Measurements from ENCODE around the gene DHH. TPM values are rescaled to one million over a fixed set of nuclear protein-coding genes. Genes with fewer than 3 reads are reported as not detected.
A peak's percentile ranks its signal among the peaks of the same experiment; 100 is the strongest.

DHH gene
- total RNA-seq, 1 donor from 2014 or later, result 0.56 TPM

GRCh38 chr12:49061157-49061650 lies 33.4 kb downstream of the DHH start:
- Mint-ChIP-seq H3K36me3 (peaks cover 5% of the 10 kb centered on the region), H3K4me1 (ENCODE audit: unreplicated experiment) (peaks cover 32% of the 10 kb centered on the region), H3K4me3 (peak overlapping the region; percentile 96), H3K27me3 (no peaks in the 10 kb centered on the region), H3K27ac (peak overlapping the region; percentile 96), H3K9me3 (no peaks in the 10 kb centered on the region)
- no peak for TF ChIP-seq CTCF (conservative IDR thresholded peaks at IDR 0.05)
- DNase-seq (ENCODE audit: extremely low spot score, unreplicated experiment), result no peak

GRCh38 chr12:49060237-49061156 lies 34.1 kb downstream of the DHH start, which contains the start of gene KMT2D:
KMT2D (minus strand) TSS chr12:49060794; CDS start chr12:49055324, 5,470 bp downstream.
- peaks cover 39% of the 10 kb centered on the region for H3K4me1 Mint-ChIP-seq (ENCODE audit: unreplicated experiment)

GRCh38 chr12:49059299-49060171 lies 35.1 kb downstream of the DHH start:
- Mint-ChIP-seq H3K36me3 (peaks cover 16% of the 10 kb centered on the region), H3K27ac (peak overlapping the region; percentile 92), H3K4me3 (peak overlapping the region; percentile 94), H3K9me3 (no peaks in the 10 kb centered on the region), H3K27me3 (no peaks in the 10 kb centered on the region), H3K4me1 (ENCODE audit: unreplicated experiment) (peaks cover 48% of the 10 kb centered on the region)
- DNase-seq (ENCODE audit: extremely low spot score, unreplicated experiment), result no peak
- TF ChIP-seq CTCF (conservative IDR thresholded peaks at IDR 0.05), result no peak

More at GRCh38 chr12:49060237-49061156, 34.1 kb downstream of the DHH start, which contains the start of gene KMT2D:
- Mint-ChIP-seq H3K9me3 (no peaks in the 10 kb centered on the region), H3K4me3 (peak within 1 kb of the TSS; percentile 96), H3K27me3 (no peaks in the 10 kb centered on the region), H3K36me3 (peaks cover 8% of the 10 kb centered on the region), H3K27ac (peak within 1 kb of the TSS; percentile 96)
- peak; percentile 94 for DNase-seq (ENCODE audit: extremely low spot score, unreplicated experiment)
- TF ChIP-seq CTCF (conservative IDR thresholded peaks at IDR 0.05), result peak; percentile 74

DNA sequence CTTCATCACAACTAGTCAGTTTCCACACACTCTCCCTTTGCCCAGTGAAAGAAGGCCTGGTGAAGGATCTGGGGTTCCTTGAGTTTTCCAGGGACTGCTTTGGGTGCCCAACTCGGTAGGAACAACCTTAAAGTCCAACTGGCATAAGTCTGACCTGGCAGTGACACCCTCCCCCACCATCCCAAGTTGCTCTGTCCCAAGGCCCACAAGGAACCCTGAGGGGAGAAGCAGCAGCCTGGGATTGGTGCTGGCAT lies 35.6 kb downstream of the DHH start:
- Mint-ChIP-seq H3K27ac (peak overlapping the region; percentile 92), H3K9me3 (no peaks in the 10 kb centered on the region), H3K27me3 (no peaks in the 10 kb centered on the region), H3K36me3 (peaks cover 16% of the 10 kb centered on the region), H3K4me1 (ENCODE audit: unreplicated experiment) (peaks cover 45% of the 10 kb centered on the region), H3K4me3 (peak overlapping the region; percentile 94)
- DNase-seq (ENCODE audit: extremely low spot score, unreplicated experiment), result no peak
- TF ChIP-seq CTCF (conservative IDR thresholded peaks at IDR 0.05), result no peak

DNA sequence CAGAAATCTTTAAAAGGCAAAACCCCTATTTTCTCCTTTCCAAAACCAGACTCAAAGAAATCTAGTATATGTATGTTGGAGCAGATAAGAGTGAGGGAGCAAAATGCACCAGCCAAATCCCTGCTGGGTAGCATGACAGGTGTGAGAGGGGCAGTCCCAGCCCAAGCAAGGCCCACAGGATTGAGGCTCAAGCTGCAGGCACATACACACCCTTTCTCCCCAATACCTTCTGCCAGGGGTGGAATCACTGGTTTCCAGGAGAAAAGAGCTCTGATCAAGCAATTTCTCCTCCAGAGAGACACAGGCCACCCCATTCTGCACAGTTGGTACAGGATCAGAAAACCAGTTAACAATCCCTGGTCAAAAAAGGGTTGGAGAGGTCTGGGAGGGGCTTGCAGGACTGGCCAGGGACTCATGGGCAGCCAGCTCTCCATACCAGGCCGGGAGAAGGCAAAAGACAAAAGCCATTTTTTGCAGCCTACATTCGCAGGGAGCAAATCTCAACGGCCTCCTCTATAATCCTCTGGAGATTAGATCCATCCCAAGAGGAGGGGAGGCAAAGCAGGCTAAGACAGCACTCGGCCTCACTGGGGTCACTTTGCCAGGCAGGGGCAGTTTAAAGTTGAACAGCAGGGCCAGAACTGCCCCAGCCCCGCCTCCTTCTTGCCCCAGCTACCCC lies 36.1 kb downstream of the DHH start:
- no peaks in the 10 kb centered on the region for H3K9me3 Mint-ChIP-seq
- peaks cover 16% of the 10 kb centered on the region for H3K36me3 Mint-ChIP-seq
- no peak for DNase-seq (ENCODE audit: extremely low spot score, unreplicated experiment)
- no peak for TF ChIP-seq CTCF (conservative IDR thresholded peaks at IDR 0.05)
- H3K27me3 Mint-ChIP-seq, result no peaks in the 10 kb centered on the region
- H3K4me1 Mint-ChIP-seq (ENCODE audit: unreplicated experiment), result peaks cover 42% of the 10 kb centered on the region
- H3K27ac Mint-ChIP-seq, result peak overlapping the region; percentile 92
- H3K4me3 Mint-ChIP-seq, result peak overlapping the region; percentile 94

Measured in type B pancreatic cell (in vitro differentiated cells).